HG03196 (cell line): ENCODE measurements around the gene EIF2B1.

ENCODE experiments used
- ATAC-seq: cut with Tn5 transposase; IDR thresholded peaks from one replicate; pipeline ENCODE4 v1.9.1; 2021; ENCODE audit not compliant: unreplicated experiment

Gene EIF2B1

GRCh38 chr12:123633379-123634141 lies at the start of gene EIF2B1, which contains the start of gene GTF2H3:
Gene EIF2B1, minus strand, starts transcription at chr12:123633686. Its CDS starts 129 bp downstream, at chr12:123633557.
Gene GTF2H3, plus strand, starts transcription at chr12:123633829. Its CDS starts 31 bp downstream, at chr12:123633860.
- peak; percentile 96 for ATAC-seq

- ATAC-seq, result no peak
Observed at GRCh38 chr12:123681605-123682004, 48.1 kb upstream of the EIF2B1 start.

GRCh38 chr12:123678981-123679380 lies 45.5 kb upstream of the EIF2B1 start:
- no peak for ATAC-seq

GRCh38 chr12:123676616-123677320 lies 43.3 kb upstream of the EIF2B1 start:
- ATAC-seq, result no peak

GRCh38 chr12:123675436-123675835 lies 42.0 kb upstream of the EIF2B1 start:
- ATAC-seq, result no peak

GRCh38 chr12:123671876-123672275 lies 38.4 kb upstream of the EIF2B1 start:
- ATAC-seq, result no peak

- peak; percentile 98 for ATAC-seq
Observed at GRCh38 chr12:123670882-123671728, 37.6 kb upstream of the EIF2B1 start, which contains the start of gene TCTN2. Gene TCTN2, plus strand, starts transcription at chr12:123671113. Its CDS starts 128 bp downstream, at chr12:123671241.

- no peak for ATAC-seq
Observed at GRCh38 chr12:123667771-123668170, 34.3 kb upstream of the EIF2B1 start.

GRCh38 chr12:123659996-123660727 lies 26.7 kb upstream of the EIF2B1 start:
- no peak for ATAC-seq

GRCh38 chr12:123657211-123657610 lies 23.7 kb upstream of the EIF2B1 start:
- ATAC-seq, result no peak

GRCh38 chr12:123656392-123656791 lies 22.9 kb upstream of the EIF2B1 start:
- ATAC-seq, result no peak

- peak; percentile 72 for ATAC-seq
Observed at GRCh38 chr12:123655420-123655819, 21.9 kb upstream of the EIF2B1 start.

GRCh38 chr12:123654129-123654701 lies 20.7 kb upstream of the EIF2B1 start:
- no peak for ATAC-seq

GRCh38 chr12:123648401-123648800 lies 14.9 kb upstream of the EIF2B1 start:
- no peak for ATAC-seq

GRCh38 chr12:123645878-123646277 lies 12.4 kb upstream of the EIF2B1 start:
- ATAC-seq, result no peak

GRCh38 chr12:123645380-123645779 lies 11.9 kb upstream of the EIF2B1 start:
- ATAC-seq, result no peak

- no peak for ATAC-seq
Observed at GRCh38 chr12:123643911-123644310, 10.4 kb upstream of the EIF2B1 start.

GRCh38 chr12:123634142-123634561 lies 666 bp upstream of the EIF2B1 start:
- ATAC-seq, result no peak

- ATAC-seq, result no peak
Observed at GRCh38 chr12:123621619-123622530, 11.6 kb downstream of the EIF2B1 start.
